Bronchial epithelial cell (primary cell): ENCODE results near the gene DECR2. TPM values are rescaled to one million over a fixed set of nuclear protein-coding genes. Genes with fewer than 3 reads are reported as not detected.

ENCODE experiments used
- DNase-seq: peaks from one replicate; pipeline ENCODE4 v3.0.0-alpha.2; 2010; ENCODE audit warnings: low read depth
- FAIRE-seq: peaks from 2 replicates; lab custom pipeline; 2011; peaks lifted over from hg19 to GRCh38; lab: Jason Lieb, UNC
- H3K27me3 ChIP-seq: 2 replicates; pipeline ENCODE4 v1.5.1; 2011; ENCODE audit warnings: low read length; ENCODE audit not compliant: control insufficient read depth, insufficient read depth
- H3K36me3 ChIP-seq: 2 replicates; pipeline ENCODE4 v1.5.1; 2011; ENCODE audit warnings: low read length; ENCODE audit not compliant: control insufficient read depth, insufficient read depth
- H3K4me3 ChIP-seq: 2 replicates; pipeline ENCODE4 v1.5.1; 2011; ENCODE audit warnings: mild to moderate bottlenecking, low read depth, low read length, control low read depth
- CTCF ChIP-seq: IDR thresholded peaks from 2 replicates; pipeline ENCODE4 v1.5.1; 2011; ENCODE audit warnings: mild to moderate bottlenecking, moderate library complexity, low read length, control low read depth, inconsistent platforms; ENCODE audit not compliant: insufficient read depth, severe bottlenecking
- total RNA-seq: library from RNA; depleted of rRNA; stranded (reverse); fragments of >200 nt; gene quantifications from 2 replicates; pipeline ENCODE4 v1.2.1, GENCODE V29; 2014

The DECR2 gene
- total RNA-seq, 1 donor from 2014 or later: 3.7 TPM

GRCh38 chr16:354971-355461, 46.7 kb upstream of the DECR2 start:
- DNase-seq (no peak), FAIRE-seq (no peak)
- Histone ChIP-seq H3K27me3 (no peaks in the 10 kb centered on the region), H3K4me3 (no peak overlapping the region), H3K36me3 (peaks cover 2% of the 10 kb centered on the region)
- TF ChIP-seq CTCF: no peak

- FAIRE-seq (peak; percentile 23), DNase-seq (no peak)
- TF ChIP-seq CTCF: no peak
- no peak overlapping the region for H3K4me3 ChIP-seq
- H3K36me3 ChIP-seq: no peaks in the 10 kb centered on the region
- no peaks in the 10 kb centered on the region for H3K27me3 ChIP-seq
Observed at GRCh38 chr16:356741-357140, 44.9 kb upstream of the DECR2 start.

DNA sequence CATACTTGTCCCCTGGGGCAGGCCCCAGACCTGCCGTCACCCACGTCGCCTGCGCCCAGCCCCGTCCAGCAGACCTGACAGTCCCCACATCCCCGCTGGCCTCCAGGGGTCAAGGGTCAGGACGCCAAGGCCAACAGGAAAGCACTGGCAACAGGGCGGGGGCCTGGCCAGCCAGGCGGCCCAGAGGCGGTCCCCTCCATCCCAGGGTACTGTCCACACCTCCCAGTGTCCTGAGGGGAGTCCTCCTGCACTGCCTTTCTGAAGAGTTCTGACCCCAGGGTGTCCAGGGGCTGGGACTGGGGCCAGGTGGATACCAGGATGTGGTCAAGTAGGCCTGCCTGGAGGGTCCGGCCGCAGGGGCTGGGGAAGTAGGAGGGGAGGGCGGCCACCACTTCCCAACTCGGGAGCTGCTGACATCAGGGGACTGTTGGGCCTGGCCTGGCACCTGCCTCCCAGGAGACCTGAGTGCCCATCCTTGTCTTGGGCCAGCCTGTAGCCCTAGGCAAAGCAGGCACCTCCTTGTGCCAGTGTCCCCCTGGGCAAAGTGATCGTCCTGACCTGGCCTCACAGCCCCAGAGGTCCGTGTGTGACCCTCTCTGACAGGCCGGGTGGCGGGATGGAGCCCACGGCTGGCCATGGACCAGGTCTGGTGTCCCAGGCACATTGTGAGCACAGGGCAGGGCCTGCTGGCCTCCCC, 42.5 kb upstream of the DECR2 start:
- Histone ChIP-seq H3K27me3 (no peaks in the 10 kb centered on the region), H3K4me3 (no peak overlapping the region), H3K36me3 (no peaks in the 10 kb centered on the region)
- FAIRE-seq: no peak
- no peak for DNase-seq
- TF ChIP-seq CTCF: no peak

- no peaks in the 10 kb centered on the region for H3K36me3 ChIP-seq
- FAIRE-seq: no peak
- no peak for DNase-seq
- no peaks in the 10 kb centered on the region for H3K27me3 ChIP-seq
- no peak for TF ChIP-seq CTCF
- H3K4me3 ChIP-seq: no peak overlapping the region
Observed at GRCh38 chr16:359871-360697, 41.6 kb upstream of the DECR2 start.

- FAIRE-seq (no peak), DNase-seq (no peak)
- H3K27me3 ChIP-seq: no peaks in the 10 kb centered on the region
- no peak overlapping the region for H3K4me3 ChIP-seq
- no peaks in the 10 kb centered on the region for H3K36me3 ChIP-seq
- no peak for TF ChIP-seq CTCF
Observed at GRCh38 chr16:360698-361336, 40.9 kb upstream of the DECR2 start.
